Cardiac fibroblast (primary cell): ENCODE data around the gene NMNAT3.

ENCODE experiments used
- DNase-seq, 2 donors: peaks; one replicate each; pipeline versions ENCODE4 v3.0.0 to v3.0.0-alpha.2; 2010; ENCODE audit warnings: low read depth in 2 of 2
- H3K4me3 ChIP-seq, 2 donors: replicated peaks in 1 of 2; 1 replicate in 1 of 2; 2 replicates in 1 of 2; pipeline ENCODE4 v1.5.1; 2011; ENCODE audit warnings: low read depth in 2 of 2, low read length in 2 of 2, mild to moderate bottlenecking in 2 of 2, moderate library complexity in 1 of 2
- CTCF ChIP-seq: IDR thresholded peaks from one replicate; pipeline ENCODE4 v1.5.1; 2011; ENCODE audit warnings: low read depth, mild to moderate bottlenecking, low read length, inconsistent platforms

Gene NMNAT3

DNA sequence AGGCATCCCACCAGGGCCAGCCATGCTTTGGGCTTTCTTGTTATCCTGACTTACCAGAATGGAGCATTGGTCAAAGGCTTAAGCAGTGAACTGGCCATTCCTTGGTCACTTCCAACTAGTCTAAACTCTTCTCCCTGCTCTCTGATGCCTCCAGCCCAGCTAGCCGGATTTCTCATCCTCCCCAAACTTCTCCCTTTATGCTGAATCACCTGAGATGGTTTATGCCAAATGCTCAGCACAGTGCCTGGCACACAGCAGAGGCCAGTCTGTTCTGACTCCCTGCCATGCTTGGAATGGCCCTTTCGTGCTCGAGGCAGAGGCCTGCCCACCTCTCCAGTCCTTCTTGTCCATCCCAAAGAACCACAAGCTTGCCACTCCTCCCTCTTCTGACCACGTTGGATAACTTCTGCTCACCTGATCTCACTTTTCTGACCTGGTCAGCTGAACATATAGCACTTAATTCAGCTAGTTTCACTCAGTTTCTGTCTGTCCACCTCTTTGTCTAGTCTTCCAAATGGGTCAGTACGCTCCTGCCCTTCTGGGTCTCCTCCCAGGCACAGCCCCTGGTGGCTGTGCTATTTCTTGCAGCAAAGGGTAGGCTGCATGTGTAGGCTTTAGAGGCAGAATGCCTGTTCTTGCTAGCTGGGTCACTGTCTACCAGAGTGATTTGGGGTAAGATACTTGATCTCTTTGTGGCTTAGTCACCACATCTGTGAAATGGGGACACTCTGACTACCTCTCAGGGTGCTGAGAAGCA, 136.1 kb downstream of the NMNAT3 start:
- H3K4me3 ChIP-seq = no peak overlapping the region
- TF ChIP-seq CTCF = no peak
- no peak for DNase-seq

DNA sequence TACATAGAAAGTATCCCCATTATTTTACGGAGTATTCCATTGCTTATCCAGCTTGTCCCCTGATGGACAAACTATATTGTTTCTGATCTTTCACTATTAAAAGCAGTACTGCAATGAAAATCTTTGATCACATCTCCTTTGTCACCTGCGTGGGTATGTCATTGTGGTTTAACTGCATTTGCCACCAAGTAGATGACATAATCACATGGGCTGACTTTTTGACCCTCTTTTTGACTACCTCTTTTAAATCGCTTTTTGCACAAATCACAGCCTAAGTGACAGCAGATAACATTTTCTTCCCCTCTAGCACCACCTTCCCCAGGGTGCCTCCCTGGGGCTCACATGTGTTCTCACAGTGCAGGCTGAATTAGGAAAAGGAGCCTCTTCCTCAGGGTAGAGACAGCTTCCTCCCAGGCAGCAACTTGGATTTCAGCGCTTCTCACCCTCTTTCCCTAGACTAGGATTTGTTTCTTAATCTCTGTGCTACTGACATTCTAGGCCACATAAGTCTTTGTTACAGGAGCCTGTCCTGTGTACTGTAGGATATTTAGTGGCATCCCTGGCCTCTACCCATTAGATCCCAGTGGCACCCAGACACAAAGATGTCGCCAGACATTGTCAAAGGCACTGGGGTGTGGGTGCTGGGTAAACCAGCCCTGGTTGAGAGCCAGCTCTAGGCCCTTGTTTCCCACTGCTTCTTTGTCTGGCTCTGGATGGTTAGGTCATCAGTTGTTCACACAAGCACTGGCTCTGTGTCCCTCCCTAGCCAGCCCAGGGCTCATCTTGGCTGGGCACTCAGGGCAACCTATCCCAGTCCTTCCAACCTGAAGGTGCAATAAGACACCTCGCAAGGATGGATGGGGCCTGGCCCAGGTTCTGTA, 136.9 kb downstream of the NMNAT3 start:
- H3K4me3 ChIP-seq = no peak overlapping the region
- DNase-seq = no peak
- TF ChIP-seq CTCF = no peak

GRCh38 chr3:139538733-139539132, 139.0 kb downstream of the NMNAT3 start:
- no peak for TF ChIP-seq CTCF
- peak overlapping the region; percentile 51 to 52 for H3K4me3 ChIP-seq
- DNase-seq = peak; percentile 36 to 50

- no peak for DNase-seq
- TF ChIP-seq CTCF = no peak
- no peak overlapping the region for H3K4me3 ChIP-seq
Observed at GRCh38 chr3:139537795-139538621, 139.8 kb downstream of the NMNAT3 start.

DNA sequence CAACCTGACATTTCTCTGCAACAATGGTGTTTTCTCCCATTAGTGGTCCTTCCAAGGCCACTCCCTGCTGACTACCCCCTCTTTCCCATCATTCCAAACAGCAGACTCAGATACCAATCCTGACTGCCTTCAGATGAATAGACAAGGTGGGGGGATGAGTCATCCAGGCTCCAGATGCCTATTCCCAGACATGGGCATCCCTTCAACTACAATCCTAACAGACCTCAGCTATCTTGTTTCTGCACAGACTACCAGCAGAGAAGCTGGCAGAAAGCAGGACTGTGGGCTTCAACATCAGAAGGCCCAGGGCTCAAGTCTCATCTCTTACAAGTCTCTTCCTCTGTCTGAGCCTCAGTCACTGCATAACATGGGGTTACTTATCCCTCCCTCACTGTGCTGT, 140.4 kb downstream of the NMNAT3 start:
- peak in 1 of 2 donors; percentile 24 for DNase-seq
- no peak overlapping the region for H3K4me3 ChIP-seq
- TF ChIP-seq CTCF = no peak
